GM04504 (cell line): ENCODE data around the gene MORN1.
"Not testable (repeated sequence)": the region's sequence is repeated elsewhere in the genome, so short reads cannot be mapped to it uniquely, and the experiment has no call there.

Source experiments
- DNase-seq: peaks from one replicate; pipeline ENCODE4 v3.0.0-alpha.2; 2012; ENCODE audit warnings: low read depth

MORN1 gene

GRCh38 chr1:2304282-2304681, 87.1 kb downstream of the MORN1 start:
- DNase-seq: no peak

- DNase-seq: no peak
Observed at GRCh38 chr1:2303781-2304180, 87.6 kb downstream of the MORN1 start.

- no peak for DNase-seq
Observed at GRCh38 chr1:2303016-2303775, 88.2 kb downstream of the MORN1 start.

- no peak for DNase-seq
Observed at GRCh38 chr1:2302292-2302925, 88.9 kb downstream of the MORN1 start.

- DNase-seq: no peak
Observed at GRCh38 chr1:2301607-2302291, 89.6 kb downstream of the MORN1 start.

- DNase-seq: no peak
Observed at GRCh38 chr1:2300851-2301606, 90.3 kb downstream of the MORN1 start.

GRCh38 chr1:2300004-2300771, 91.2 kb downstream of the MORN1 start:
- DNase-seq: no peak

GRCh38 chr1:2299131-2299627, 92.2 kb downstream of the MORN1 start:
- DNase-seq: no peak

- DNase-seq: no peak
Observed at GRCh38 chr1:2298685-2299084, 92.7 kb downstream of the MORN1 start.

GRCh38 chr1:2297246-2298011, 93.9 kb downstream of the MORN1 start:
- no peak for DNase-seq

- DNase-seq: no peak
Observed at GRCh38 chr1:2296614-2297013, 94.7 kb downstream of the MORN1 start.

GRCh38 chr1:2296211-2296610, 95.1 kb downstream of the MORN1 start:
- not testable (repeated sequence) for DNase-seq

- DNase-seq: no peak
Observed at GRCh38 chr1:2295526-2295925, 95.8 kb downstream of the MORN1 start.

- DNase-seq: no peak
Observed at GRCh38 chr1:2294725-2295078, 96.7 kb downstream of the MORN1 start.

GRCh38 chr1:2294033-2294724, 97.2 kb downstream of the MORN1 start:
- no peak for DNase-seq

GRCh38 chr1:2292725-2293450, 98.5 kb downstream of the MORN1 start:
- DNase-seq: no peak

GRCh38 chr1:2291577-2291976, 99.8 kb downstream of the MORN1 start:
- no peak for DNase-seq

GRCh38 chr1:2290595-2291510, 100.5 kb downstream of the MORN1 start:
- peak; percentile 97 for DNase-seq
